IPS-18c (cell line): ENCODE data around the gene TRPM2.
"Not testable (repeated sequence)": the region's sequence is repeated elsewhere in the genome, so short reads cannot be mapped to it uniquely, and the experiment has no call there.

ENCODE experiments used
- H3K4me3 ChIP-seq: 2 replicates; pipeline ENCODE4 v1.7.0; 2013; ENCODE audit warnings: low read depth, mild to moderate bottlenecking, low read length, moderate library complexity; ENCODE audit not compliant: insufficient read depth
- H3K9me3 ChIP-seq: one replicate; pipeline ENCODE4 v1.6.1; 2013; ENCODE audit warnings: mild to moderate bottlenecking, low read length, moderate library complexity; ENCODE audit not compliant: control insufficient read depth, insufficient read depth

The TRPM2 gene

GRCh38 chr21:44462086-44462833, 108.8 kb downstream of the TRPM2 start:
- H3K9me3 ChIP-seq: no peaks in the 10 kb centered on the region
- no peak overlapping the region for H3K4me3 ChIP-seq

GRCh38 chr21:44462834-44463200, 109.4 kb downstream of the TRPM2 start:
- no peaks in the 10 kb centered on the region for H3K9me3 ChIP-seq

GRCh38 chr21:44463724-44464123, 110.3 kb downstream of the TRPM2 start:
- Histone ChIP-seq H3K9me3 (no peaks in the 10 kb centered on the region), H3K4me3 (no peak overlapping the region)

More at GRCh38 chr21:44462834-44463200, 109.4 kb downstream of the TRPM2 start:
- H3K4me3 ChIP-seq: no peak overlapping the region

DNA sequence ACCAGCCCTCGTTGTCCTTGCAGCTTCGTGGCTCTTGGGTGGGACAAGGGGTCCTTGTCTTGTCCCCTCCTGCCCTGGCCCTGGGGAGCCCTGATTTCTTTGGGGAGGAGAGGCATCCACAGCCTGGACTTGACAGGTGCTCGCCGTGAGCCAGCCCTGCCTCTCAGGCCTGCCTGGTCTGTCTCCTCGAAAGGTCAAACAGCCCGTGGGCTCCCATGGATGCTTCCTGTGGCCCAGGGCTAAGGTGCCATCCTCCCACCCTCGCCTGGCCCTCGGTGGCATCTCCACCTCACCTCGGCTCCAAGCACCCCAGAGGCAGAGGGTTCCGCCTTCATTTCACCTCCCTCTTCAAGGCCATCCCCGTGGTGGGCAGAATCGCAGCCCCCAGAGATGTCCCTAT, 110.9 kb downstream of the TRPM2 start:
- Histone ChIP-seq H3K9me3 (no peaks in the 10 kb centered on the region), H3K4me3 (no peak overlapping the region)

GRCh38 chr21:44466351-44466954, 113.0 kb downstream of the TRPM2 start:
- Histone ChIP-seq H3K9me3 (no peaks in the 10 kb centered on the region), H3K4me3 (no peak overlapping the region)

DNA sequence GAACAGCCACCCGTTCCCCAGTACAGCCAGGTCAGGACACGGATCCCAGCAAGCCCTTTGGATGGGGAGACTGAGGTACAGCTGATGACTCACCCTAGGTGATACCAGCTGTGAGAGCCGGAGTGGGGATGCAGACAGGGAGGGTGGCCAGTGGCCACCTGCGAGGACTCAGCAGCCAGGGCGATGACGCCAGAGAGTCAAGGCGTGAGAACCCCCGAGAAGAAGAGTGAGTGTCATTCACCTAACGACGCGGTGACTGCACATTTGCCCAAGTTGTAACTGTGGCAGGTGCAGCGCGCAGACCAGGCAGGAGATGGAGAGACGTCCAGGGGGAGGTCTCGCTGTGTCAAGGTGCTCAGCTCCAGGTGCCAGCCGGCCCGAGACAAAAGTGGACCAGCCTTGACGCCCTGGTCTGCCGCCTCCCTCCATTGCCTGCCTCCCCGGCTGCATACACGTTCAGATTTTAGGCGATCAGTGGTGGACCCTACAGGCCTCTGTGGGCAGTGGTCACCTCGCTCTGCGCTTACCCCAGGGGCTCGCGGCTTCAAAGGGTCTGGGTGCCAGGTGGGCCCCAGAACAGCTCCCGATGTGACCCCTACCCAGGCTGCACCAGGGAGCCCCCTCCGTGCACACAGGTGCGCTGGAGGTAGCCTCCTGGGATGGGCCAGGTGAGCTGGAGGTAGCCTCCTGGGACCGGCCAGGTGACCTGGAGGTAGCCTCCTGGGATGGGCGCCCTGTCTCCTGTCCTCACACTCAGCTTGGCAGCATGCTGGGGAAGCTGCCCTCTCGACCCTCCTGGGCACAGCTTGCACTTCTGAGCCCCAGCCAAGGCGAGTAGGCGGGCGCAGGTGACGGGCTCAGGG, 113.8 kb downstream of the TRPM2 start:
- Histone ChIP-seq H3K4me3 (no peak overlapping the region), H3K9me3 (no peaks in the 10 kb centered on the region)

DNA sequence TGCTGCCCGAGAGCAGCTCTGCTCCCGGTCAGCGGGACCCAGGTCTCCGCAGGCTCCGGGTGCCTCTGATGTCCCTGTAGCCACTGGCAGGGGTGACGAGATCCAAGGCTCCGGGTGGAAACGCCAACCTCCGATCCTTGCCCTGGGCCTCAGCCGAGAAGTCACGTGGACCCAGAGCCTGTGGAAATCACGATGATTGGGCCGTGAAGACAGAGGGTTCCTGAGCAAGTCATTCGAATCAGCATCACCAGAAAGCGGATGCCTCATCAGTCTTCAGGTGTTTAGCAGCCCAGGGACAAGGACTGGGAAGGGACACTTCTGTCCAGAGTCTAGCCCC, 114.4 kb downstream of the TRPM2 start:
- no peak overlapping the region for H3K4me3 ChIP-seq
- no peaks in the 10 kb centered on the region for H3K9me3 ChIP-seq

DNA sequence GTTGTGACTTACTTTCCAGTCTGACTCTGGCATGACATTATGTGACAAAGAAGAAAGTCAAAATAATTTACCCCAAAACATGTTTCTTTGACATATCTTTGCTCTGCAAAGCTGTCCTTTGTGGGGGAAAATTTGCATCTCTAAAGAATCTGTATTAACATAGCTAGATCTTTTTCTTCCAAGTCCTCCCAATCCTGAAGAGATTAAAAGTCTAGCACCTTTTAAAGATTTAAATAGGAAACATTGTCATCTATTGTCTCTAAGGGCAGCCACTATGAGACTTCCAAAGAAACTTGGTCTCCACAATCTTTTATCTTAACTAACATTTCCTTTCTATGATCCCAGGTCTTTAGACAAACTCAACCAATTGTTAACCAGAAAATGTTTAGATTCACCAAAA, 117.9 kb downstream of the TRPM2 start:
- H3K4me3 ChIP-seq: no peak overlapping the region
- no peaks in the 10 kb centered on the region for H3K9me3 ChIP-seq

- H3K4me3 ChIP-seq: no peak overlapping the region
- no peaks in the 10 kb centered on the region for H3K9me3 ChIP-seq
Measured at GRCh38 chr21:44471996-44472395, 118.6 kb downstream of the TRPM2 start.

DNA sequence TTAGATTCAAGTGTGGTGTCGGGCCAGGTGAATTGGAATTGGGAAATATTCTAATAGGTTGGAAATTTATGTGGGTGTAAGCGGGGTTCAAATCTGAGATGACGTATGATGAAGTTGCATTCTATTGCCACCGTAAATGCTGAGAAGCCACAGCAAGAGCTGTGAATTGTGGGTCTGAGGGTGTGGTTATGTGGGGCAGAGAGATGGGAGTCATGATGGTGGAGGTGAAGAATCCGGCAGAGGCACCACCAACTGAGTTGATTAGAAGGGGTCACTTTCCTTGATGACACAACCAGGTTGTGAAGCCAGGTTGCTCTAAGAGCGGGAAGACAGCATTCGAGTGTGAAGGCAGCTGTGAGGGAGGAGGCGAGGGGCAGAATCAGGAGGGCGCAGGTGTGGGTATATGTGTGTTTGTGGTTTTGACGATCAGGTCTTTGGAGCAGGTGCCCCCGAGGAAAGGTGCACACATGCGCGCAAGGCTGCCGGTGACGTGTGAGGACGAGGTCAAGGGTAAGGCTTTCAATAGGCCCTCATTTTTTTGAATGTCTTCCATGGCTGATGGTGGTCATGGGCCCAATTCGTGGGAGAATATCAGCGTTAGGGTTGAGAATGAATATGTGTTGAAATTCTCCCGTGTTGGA, 120.6 kb downstream of the TRPM2 start:
- no peak overlapping the region for H3K4me3 ChIP-seq
- no peaks in the 10 kb centered on the region for H3K9me3 ChIP-seq

- Histone ChIP-seq H3K4me3 (no peak overlapping the region), H3K9me3 (no peaks in the 10 kb centered on the region)
Measured at GRCh38 chr21:44475266-44475845, 121.9 kb downstream of the TRPM2 start.

GRCh38 chr21:44477131-44477530, 123.7 kb downstream of the TRPM2 start:
- H3K4me3 ChIP-seq: no peak overlapping the region
- H3K9me3 ChIP-seq: no peaks in the 10 kb centered on the region

DNA sequence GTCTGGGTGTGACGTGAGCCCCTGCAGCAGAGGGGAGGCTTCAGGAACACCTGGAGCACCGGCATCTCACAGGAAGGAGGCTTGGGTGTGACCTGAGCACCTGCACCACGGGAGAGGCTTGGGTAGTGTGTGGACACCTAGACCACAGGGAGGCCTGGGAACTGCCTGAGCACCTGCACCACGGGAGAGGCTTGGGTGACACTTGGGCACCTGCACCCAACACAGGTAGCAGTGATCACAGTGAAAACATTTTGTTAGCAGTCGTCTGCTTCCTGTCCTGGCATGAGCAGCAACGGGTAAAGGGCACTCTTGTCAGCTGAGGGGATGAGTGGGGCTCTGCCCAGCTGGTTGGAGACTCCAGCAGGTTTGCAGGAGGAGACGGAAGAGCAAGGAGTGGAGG, 124.3 kb downstream of the TRPM2 start:
- H3K4me3 ChIP-seq: no peak overlapping the region

GRCh38 chr21:44478124-44478800, 124.8 kb downstream of the TRPM2 start:
- Histone ChIP-seq H3K4me3 (no peak overlapping the region), H3K9me3 (no peaks in the 10 kb centered on the region)

More for the DNA sequence above, 124.3 kb downstream of the TRPM2 start:
- no peaks in the 10 kb centered on the region for H3K9me3 ChIP-seq

DNA sequence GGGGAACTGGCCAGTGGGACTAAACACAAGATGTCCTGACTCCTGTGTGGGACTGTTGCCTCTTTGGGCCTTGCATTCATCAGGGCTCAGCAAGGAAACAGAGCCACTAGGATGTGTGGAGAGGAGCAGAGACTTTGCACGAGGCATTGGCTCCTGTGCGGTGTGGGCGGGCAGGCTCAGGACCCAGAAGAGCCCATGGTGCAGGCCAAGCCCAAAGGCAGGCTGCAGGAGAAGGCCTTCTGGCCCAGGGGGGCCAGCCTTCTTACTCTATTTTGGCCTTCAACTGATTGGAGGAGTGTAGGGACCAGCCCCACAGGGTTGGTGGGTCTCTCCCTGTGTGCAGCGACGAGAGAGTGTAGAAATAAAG, 125.4 kb downstream of the TRPM2 start:
- no peaks in the 10 kb centered on the region for H3K9me3 ChIP-seq
- H3K4me3 ChIP-seq: no peak overlapping the region

- H3K9me3 ChIP-seq, H3K4me3 ChIP-seq: not testable (repeated sequence)
Measured at GRCh38 chr21:44479556-44480199, 126.3 kb downstream of the TRPM2 start.
